NCI-H2107 (cell line): Measurements from ENCODE around the gene PRRC1.

Experiments
- DNase-seq: peaks from one replicate; lab custom pipeline; 2025; lab: John Stamatoyannopoulos, UW

Gene PRRC1

DNA sequence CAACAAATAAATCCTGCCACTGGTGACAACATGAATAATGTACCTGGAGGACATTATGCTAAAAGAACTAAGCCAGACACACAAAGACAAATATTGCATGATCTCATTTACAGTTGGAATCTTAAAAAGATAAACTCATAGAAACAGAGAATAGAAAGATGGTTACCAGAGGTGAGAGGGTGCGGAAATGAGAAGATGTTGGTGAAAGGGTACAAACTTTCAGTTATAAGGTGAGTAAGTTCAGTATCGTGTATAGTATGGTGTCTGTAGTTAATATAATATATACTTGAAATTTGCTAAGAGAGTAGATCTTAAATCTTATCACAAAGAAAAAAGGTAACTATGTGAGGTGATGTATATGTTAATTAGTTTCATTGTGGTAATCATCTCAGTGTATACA lies 63.3 kb downstream of the PRRC1 start:
- DNase-seq = no peak

- no peak for DNase-seq
These were observed 64.0 kb downstream of the PRRC1 start for GRCh38 chr5:127581450-127581849.

DNA sequence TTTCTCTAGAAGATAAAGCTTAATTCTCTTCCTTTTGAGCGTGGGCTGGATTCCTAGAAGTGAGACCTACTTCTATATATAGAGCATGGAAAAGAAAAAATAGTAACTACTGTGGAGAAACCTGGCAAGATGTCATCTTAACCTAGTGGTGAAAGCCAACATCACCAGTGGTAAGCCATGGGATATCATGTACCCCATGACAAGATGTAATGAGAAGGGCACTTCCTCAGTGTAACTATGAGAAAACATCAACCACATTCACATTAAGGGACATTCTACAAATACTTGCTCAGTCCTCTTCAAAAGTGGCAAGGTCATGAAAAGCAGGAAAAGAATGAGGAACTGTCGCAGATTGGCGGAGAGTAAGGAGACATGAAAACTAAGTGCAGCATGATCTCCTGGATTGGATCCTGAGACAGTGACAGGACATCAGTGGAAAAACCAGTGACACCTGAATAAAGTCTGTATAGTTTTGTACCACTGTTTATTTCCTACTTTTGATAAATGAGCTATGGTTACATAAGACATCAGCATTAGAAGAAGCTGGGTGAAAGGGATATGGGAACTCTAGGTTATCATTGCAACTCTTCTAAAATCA lies 65.4 kb downstream of the PRRC1 start:
- no peak for DNase-seq

- no peak for DNase-seq
These were observed 66.4 kb downstream of the PRRC1 start for GRCh38 chr5:127583866-127584265.

DNA sequence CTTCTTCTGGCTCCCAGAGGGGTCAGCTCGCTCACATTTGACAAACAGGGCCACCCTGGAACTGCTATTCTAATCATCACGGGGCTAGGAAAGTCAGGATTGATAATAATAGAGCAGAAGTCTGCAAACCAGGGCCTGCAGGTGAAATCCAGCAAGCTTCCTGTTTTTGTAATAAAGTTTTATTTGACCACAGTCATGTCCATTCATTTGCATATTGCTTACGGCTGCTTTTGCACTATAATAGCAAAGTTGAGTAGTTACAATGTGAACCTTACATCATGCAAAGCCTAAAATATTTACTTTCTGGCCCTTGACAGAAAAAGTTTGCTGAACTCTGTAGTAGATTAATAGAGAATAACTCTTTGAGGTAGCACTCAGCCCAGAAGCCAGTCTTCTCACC lies 68.2 kb downstream of the PRRC1 start:
- DNase-seq = no peak

GRCh38 chr5:127586066-127586770 lies 68.8 kb downstream of the PRRC1 start:
- no peak for DNase-seq

DNA sequence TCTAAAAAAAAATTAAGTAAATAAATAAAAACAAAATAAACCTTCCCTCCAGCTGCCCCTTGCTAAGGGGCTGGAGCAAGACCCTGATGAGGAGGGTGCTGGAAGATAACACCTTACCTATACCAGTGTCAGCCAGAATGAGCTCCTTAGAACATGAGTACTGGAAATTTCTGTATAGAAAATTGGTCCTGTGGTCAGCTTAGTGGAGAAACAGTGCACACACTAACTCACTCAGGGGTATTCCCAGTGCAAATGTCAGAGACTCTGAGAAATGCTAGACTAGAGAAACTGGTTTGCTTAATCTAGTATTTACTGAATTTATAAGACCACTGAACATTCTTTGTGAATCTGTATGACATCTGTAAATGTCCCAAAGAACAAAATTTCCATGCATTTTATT lies 69.4 kb downstream of the PRRC1 start:
- no peak for DNase-seq

DNA sequence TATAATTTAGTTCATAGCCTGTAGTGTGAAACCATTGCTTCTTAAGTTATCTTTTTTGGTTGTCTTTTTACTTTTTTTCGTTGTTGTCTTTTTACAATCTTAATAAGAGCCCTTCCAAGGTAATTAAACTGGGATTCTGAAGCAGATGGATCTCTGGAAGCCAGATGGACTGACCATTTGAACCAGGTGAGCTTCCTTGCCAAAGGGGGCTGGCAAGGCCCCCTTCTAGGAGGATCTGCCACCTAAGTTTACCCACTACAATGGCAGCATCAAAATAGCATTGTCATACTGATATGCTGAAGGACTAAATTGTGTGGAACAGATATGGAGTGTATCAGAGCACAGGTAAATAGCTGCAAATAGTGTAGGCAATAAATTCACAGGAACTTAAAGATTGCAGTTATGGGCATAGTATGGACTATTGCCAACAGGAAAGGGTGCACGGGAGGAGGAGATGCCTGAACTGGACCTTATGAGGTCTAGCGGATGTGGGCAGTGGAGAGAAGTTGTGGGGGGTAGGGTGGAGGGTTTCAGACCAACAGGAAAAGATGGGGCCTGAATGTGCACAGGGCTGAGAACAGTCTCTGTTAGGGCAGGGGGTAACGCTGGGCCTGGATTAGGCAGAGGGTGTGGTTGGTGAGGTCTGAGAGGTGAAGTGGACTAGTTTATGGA lies 69.9 kb downstream of the PRRC1 start:
- DNase-seq = no peak

- DNase-seq = no peak
These were observed 70.9 kb downstream of the PRRC1 start for GRCh38 chr5:127588368-127588767.

DNA sequence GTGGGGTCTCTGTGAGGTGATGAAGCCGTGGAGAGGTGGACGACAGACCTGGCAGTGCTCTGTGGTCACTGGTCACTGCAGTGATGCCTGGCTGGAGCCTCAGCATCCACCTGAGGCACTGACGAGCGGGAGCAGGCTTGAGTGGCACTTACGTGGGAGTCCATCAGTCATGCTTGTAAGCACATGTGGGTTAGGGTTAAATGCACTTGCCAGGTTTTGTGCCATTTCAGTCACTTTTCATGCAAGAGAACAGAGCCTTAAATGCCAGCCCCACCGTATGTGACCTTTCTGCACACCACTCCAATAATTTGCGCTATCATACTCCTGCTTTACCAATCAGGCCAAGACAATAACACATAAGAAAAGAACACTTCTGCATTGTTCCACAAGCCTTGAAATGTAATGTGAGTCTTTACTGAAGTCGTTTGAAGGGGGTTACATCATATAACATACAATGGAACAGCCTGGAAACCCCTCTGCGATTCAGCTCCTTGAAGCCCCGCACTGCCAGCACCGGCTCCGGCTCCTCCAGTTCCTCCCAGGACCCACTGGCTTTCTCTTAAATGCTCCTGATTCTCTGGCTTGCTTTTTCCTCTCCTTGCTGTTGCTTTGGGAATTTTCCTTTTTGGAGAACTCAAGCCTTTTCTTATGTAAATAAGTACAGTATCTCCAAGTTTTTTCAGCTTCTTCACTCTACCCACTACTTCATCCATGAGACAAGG lies 72.0 kb downstream of the PRRC1 start:
- DNase-seq = no peak

GRCh38 chr5:127590156-127590722 lies 72.8 kb downstream of the PRRC1 start:
- no peak for DNase-seq

DNA sequence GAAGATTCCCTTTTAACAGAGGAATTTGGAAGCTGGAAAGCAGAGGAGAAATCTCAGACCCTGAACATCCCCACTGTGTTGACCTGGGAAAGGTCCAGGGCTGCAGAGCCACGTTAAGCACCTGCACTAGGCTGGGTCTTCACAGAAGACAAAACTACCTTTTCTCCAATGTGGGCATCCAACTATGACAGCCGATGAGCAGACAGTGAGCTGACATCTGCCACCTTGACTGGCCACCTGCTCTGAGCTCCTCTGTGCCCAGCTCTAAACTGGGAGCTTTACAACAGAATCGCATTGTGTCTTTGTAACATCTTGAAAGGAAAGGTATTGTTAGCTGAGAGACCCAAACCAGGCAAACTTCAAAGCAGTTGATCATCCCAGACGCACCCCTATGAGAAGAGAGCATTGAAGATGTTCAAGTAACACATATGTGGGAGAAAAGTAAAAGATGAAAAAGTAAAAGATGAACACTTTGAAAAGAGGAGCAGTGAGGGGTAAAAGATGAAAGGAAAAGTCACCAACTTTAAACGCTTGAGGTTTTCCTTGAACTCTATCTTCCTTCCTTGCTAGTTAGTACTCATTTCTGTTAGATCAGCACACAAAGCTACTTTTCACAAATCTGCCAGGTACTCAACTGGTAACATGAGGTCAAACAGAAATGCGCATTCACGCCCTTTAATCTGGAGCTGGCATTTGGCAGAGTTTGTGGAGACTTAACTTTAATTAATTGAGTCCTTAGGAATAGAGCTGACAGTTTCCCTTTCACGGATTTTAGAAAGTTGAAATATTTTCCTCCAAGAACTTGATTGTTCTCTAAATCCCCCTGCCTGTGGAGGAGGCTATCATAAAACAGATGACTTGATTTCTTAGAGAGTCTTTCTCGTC lies 78.3 kb downstream of the PRRC1 start:
- DNase-seq = no peak

DNA sequence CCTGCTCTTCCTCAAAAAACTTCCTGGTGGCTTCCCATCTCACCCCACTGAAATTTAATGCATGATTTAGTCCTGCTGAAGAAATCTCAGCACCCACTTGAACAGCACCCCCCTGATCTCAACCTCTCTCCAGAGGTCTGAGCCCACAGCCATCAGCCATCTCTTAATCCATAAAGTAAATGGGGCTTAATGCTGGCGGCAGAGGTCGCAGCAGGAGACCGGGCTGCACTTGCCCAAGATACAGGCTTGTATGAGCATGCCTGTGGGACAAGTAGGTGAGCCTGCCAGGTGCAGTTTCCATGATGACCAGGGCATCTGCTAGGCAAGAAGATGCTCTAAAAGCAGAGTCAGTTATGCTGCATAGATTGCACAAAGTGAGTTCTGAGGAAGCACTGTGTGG lies 79.1 kb downstream of the PRRC1 start:
- no peak for DNase-seq

DNA sequence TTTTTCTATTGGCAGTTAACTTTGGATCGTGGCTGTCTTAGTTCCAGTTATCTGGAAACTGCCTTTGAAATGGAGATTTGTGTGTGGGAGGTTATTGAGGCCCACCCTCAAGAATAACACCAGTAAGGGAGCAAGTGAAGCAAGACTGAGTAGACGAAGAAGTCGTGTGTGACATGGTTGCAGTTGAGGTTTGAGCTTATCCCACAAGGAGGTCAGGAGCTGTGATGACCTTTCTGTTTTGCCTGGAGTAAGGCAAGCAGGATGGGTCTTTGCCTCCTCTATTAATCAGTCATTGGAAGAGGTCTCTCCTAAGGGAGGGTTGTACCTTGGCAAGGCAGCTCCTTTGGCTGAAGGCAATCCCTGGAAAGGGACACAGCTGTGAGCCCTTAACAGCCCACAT lies 81.9 kb downstream of the PRRC1 start:
- no peak for DNase-seq

DNA sequence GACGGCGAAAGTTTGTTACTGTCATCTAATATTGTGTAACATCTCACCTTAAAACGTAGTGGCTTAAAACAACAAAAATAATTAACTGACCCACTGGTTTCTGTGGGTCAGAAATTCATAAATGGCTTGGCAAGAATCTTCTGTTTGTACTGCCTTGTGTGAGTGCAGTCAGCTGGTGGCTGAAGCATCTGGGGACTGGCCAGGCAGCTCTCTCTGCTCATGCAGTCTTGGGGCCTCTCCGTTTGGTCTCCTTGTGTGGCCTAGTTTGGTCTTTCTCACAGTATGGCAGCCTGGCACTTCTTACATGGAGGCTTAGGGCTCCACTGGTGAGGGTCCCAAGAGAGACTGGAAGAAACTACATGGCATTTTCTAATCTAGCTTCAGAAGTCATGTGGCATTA lies 82.4 kb downstream of the PRRC1 start:
- no peak for DNase-seq

DNA sequence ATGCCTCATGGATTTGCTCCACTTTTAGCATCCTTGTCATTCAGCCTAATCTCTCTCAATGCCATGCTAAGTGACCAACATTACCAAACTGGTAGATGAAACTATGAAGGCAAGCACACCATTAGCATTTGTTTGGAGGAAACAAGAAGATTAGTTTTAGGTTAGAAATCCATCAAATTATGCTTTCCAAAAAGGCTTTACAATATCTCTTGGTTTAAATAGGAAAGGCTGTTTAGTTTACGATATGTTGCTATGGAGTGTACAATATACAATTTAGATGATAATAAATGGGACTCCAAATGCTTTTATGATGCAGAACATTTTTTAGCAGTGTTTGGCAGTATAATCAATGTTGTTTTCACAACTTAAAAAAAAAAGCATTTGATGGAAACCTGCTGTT lies 83.7 kb downstream of the PRRC1 start:
- no peak for DNase-seq

DNA sequence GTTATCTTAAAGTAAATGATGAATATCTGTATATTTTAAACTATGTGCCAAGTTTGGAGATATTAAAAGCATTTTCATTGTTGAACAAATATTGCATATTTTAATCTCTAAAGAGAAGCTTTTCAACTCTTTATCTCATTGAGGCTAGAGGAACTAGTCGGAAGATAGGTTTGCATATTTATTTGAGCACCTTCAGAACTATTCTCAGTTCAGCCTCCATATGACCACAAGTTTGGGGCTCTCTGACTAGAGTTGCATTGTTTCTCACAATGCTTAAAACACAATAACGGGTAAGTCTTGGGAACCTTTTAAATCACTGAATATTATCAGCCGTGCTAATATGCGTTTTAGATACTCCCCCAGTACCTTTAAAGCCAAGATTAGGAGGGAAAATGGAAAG lies 84.2 kb downstream of the PRRC1 start:
- DNase-seq = no peak

GRCh38 chr5:127602481-127602880 lies 85.0 kb downstream of the PRRC1 start:
- no peak for DNase-seq

- no peak for DNase-seq
These were observed 85.7 kb downstream of the PRRC1 start for GRCh38 chr5:127602896-127603844.
